ENCODE measurements around the gene RAC2. TPM values are rescaled to one million over a fixed set of nuclear protein-coding genes. Genes with fewer than 3 reads are reported as not detected.

The RAC2 gene
- total and polyA plus RNA-seq, 2 experiments from 2014 or later, result 0.98 to 2.0 TPM

DNA sequence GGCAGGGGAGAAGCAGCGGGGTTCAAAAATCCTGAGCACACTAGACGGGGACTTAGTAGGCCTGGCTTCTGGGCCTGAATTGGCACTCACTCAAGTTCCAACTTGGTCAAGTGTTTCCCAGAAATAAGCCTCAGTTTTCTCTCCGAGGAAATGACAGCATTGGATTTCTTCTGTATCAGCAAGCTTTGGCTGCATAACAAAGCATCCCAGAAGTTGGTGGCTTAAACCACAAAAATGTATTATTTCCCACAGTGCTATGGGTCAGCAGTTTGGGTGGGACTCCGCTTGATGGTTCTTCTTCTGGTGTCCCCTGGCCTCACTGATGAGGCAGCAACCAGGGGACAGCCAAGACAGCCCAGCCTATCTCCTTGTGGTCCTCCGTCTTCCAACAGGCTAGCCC, 36.6 kb upstream of the RAC2 start:
- TF ChIP-seq, protein P1, sequence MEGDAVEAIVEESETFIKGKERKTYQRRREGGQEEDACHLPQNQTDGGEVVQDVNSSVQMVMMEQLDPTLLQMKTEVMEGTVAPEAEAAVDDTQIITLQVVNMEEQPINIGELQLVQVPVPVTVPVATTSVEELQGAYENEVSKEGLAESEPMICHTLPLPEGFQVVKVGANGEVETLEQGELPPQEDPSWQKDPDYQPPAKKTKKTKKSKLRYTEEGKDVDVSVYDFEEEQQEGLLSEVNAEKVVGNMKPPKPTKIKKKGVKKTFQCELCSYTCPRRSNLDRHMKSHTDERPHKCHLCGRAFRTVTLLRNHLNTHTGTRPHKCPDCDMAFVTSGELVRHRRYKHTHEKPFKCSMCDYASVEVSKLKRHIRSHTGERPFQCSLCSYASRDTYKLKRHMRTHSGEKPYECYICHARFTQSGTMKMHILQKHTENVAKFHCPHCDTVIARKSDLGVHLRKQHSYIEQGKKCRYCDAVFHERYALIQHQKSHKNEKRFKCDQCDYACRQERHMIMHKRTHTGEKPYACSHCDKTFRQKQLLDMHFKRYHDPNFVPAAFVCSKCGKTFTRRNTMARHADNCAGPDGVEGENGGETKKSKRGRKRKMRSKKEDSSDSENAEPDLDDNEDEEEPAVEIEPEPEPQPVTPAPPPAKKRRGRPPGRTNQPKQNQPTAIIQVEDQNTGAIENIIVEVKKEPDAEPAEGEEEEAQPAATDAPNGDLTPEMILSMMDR (IDR thresholded peaks at IDR 0.05; ENCODE audit: low read depth, low read length), result no peak
- H3K4me3 ChIP-seq, result no peak overlapping the region
- H3K27me3 ChIP-seq, result no peaks in the 10 kb centered on the region
- H3K27ac ChIP-seq, result no peak overlapping the region
- H3K4me1 ChIP-seq (ENCODE audit: low read depth), result peaks cover 14% of the 10 kb centered on the region
- no peaks in the 10 kb centered on the region for H3K36me3 ChIP-seq
- DNase-seq (ENCODE audit: low read depth in 1 of 2, low spot score in 1 of 2), result no peak
- no peaks in the 10 kb centered on the region for H3K9me3 ChIP-seq (ENCODE audit: low read depth)

DNA sequence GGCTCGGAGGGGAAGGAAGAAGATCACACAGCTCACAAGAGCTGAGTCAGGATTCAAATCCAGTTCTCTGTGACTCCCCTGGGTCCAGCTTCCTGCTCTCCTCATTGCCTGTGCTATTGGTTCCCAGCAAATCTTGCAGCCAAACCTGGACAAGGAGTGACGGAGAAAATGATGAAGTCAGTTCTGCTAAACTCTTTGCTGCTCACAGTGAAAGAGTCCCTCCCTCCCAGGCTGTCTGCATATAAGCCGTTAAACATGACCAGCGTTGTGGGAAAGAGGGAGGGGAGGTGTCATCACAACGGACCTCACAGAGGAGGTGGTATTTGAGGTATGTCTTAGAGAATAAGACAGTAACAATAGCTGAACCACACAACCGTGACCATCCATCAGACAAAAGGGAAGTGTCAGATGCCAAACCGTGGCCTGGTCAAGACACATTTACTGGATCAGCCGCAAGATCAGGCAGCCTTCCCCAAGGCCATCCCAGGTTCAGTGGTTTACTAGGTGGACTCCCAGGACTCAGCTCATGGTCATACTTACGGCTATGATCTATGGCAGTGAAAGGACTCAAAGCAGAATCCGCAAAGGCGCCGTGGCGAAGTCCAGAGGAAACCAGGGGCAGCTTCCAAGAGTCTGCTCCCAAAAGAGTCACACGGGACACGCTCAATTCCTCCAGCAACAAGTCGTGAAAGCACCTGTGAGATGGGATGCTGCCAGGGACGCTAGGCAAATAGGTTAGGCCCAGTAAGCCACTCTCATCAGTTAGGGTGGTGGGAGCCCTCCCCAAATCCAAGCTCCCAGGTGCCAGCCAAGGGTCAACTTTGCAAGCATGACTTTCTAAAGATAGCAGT, 35.5 kb upstream of the RAC2 start:
- Histone ChIP-seq H3K9me3 (ENCODE audit: low read depth) (no peaks in the 10 kb centered on the region), H3K36me3 (no peaks in the 10 kb centered on the region), H3K27me3 (no peaks in the 10 kb centered on the region), H3K27ac (no peak overlapping the region), H3K4me3 (no peak overlapping the region), H3K4me1 (ENCODE audit: low read depth) (peaks cover 11% of the 10 kb centered on the region)
- DNase-seq (ENCODE audit: low read depth in 1 of 2, low spot score in 1 of 2), result no peak
- TF ChIP-seq, protein P1 (IDR thresholded peaks at IDR 0.05; ENCODE audit: low read depth, low read length), result no peak

- no peak for DNase-seq (ENCODE audit: low read depth in 1 of 2, low spot score in 1 of 2)
Measured at GRCh38 chr22:37278261-37278660, 34.2 kb upstream of the RAC2 start.

DNA sequence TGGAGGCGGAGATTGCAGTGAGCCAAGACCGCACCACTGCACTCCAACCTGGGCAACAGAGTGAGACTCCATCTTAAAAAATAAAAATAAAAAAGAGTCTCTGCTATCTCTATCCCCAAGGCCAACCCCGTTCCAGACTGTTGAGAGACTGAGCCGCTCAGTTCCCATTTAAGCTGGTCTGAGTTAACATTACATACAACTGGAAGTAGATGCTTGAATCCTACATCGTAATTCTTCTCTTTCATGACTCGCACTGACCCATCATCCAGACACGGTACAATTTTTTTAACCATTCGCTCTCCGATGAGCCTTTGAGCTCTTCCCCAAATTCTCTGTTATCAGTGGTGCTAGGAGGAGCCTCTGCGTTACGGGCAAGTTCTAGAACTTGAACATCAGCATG, 33.3 kb upstream of the RAC2 start:
- Histone ChIP-seq H3K4me3 (no peak overlapping the region), H3K27me3 (no peaks in the 10 kb centered on the region), H3K27ac (no peak overlapping the region), H3K4me1 (ENCODE audit: low read depth) (no peaks in the 10 kb centered on the region), H3K9me3 (ENCODE audit: low read depth) (no peaks in the 10 kb centered on the region), H3K36me3 (no peaks in the 10 kb centered on the region)
- TF ChIP-seq, protein P1 (IDR thresholded peaks at IDR 0.05; ENCODE audit: low read depth, low read length), result no peak
- DNase-seq (ENCODE audit: low read depth in 1 of 2, low spot score in 1 of 2), result no peak

More at GRCh38 chr22:37278261-37278660, 34.2 kb upstream of the RAC2 start:
- Histone ChIP-seq H3K27me3 (no peaks in the 10 kb centered on the region), H3K9me3 (ENCODE audit: low read depth) (no peaks in the 10 kb centered on the region), H3K4me3 (no peak overlapping the region), H3K27ac (no peak overlapping the region), H3K36me3 (no peaks in the 10 kb centered on the region), H3K4me1 (ENCODE audit: low read depth) (no peaks in the 10 kb centered on the region)
- TF ChIP-seq, protein P1 (IDR thresholded peaks at IDR 0.05; ENCODE audit: low read depth, low read length), result no peak

DNA sequence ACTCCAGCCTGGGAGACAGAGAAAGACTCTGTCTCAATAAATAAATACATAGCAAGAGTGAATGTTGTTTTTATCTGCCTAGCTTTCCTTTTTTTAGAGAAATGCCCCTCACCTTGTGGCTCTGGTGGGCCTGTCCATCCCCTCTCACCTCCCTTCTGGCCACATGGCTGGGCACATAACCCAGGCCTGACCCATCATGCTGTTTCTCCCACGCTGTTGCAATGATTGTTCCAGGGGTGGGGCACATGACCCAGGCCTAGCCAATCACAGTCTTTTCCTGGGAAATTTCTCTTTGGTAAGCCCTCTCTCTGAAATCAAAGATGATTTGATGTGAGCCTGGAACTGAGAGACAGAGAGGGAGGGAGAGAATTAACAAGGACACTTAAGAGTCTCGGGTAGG, 32.7 kb upstream of the RAC2 start:
- Histone ChIP-seq H3K9me3 (ENCODE audit: low read depth) (no peaks in the 10 kb centered on the region), H3K4me3 (no peak overlapping the region), H3K27ac (no peak overlapping the region), H3K4me1 (ENCODE audit: low read depth) (no peaks in the 10 kb centered on the region), H3K27me3 (no peaks in the 10 kb centered on the region), H3K36me3 (no peaks in the 10 kb centered on the region)
- peak in 1 of 2 donors; percentile 41 for DNase-seq (ENCODE audit: low read depth in 1 of 2, low spot score in 1 of 2)
- TF ChIP-seq, protein P1 (IDR thresholded peaks at IDR 0.05; ENCODE audit: low read depth, low read length), result no peak
